ENCODE results near the gene E2F1.

E2F1 gene

DNA sequence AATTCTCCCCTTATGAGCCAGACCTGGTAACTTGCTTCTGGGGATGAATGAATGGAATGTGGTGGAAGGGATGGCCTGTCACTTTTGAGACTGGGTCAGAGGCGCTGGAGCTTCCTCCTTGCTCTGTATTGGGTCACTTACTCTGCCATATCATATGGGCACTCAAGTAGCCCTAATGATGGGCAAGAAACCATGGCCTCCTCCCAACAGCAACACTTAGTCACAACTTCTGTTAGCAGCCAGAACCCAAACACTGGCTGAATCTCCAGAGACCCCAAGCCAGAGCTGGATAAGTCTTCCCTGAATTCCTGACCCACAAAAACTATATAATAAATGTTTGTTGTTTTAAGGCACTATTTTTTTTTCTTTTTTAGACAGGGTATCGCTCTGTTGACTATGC lies 5.5 kb downstream of the E2F1 start:
- TF ChIP-seq, protein P1, sequence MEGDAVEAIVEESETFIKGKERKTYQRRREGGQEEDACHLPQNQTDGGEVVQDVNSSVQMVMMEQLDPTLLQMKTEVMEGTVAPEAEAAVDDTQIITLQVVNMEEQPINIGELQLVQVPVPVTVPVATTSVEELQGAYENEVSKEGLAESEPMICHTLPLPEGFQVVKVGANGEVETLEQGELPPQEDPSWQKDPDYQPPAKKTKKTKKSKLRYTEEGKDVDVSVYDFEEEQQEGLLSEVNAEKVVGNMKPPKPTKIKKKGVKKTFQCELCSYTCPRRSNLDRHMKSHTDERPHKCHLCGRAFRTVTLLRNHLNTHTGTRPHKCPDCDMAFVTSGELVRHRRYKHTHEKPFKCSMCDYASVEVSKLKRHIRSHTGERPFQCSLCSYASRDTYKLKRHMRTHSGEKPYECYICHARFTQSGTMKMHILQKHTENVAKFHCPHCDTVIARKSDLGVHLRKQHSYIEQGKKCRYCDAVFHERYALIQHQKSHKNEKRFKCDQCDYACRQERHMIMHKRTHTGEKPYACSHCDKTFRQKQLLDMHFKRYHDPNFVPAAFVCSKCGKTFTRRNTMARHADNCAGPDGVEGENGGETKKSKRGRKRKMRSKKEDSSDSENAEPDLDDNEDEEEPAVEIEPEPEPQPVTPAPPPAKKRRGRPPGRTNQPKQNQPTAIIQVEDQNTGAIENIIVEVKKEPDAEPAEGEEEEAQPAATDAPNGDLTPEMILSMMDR (IDR thresholded peaks at IDR 0.05; ENCODE audit: control insufficient read depth, insufficient read depth, low read depth, low read length, missing control alignments): no peak
- no peak overlapping the region for H3K4me3 ChIP-seq (ENCODE audit: control insufficient read depth, low read depth, low read length)
- no peak for DNase-seq (ENCODE audit: low read depth)

- DNase-seq (ENCODE audit: low read depth): no peak
- TF ChIP-seq, protein P1 (IDR thresholded peaks at IDR 0.05; ENCODE audit: control insufficient read depth, insufficient read depth, low read depth, low read length, missing control alignments): no peak
- no peak overlapping the region for H3K4me3 ChIP-seq (ENCODE audit: control insufficient read depth, low read depth, low read length)
Observed at GRCh38 chr20:33679758-33680485, 6.3 kb downstream of the E2F1 start.

DNA sequence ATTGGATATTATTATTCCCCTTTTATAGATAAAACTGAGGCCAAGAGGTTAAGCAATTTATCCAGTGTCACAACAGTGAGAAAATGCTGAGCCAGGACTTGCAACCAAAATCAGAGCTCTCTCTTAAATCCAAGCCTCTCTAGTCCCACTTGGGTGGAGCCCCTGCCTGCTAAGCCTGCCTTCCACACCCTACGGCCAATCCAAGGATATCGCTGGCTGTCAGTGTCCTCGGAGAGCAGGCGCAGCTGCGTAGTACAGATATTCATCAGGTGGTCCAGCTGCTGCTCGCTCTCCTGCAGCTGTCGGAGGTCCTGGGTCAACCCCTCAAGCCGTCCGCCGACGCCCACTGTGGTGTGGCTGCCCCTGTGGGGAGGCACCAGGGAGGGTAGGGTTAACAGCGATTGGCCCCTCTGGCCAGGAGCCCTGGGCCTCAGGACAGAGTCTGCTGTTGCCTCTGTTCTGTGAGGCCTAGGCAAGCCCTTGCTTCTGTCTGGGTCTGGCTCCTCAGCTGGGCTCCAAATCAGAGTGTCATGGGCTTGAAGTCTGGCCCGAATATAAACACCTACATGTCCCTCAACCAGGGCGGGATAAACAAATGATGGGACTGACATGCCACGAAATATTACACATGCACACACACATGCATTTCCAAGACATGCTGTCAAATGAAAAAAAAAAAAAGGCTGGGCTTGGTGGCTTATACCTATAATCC lies 8.0 kb downstream of the E2F1 start:
- no peak for DNase-seq (ENCODE audit: low read depth)
- no peak overlapping the region for H3K4me3 ChIP-seq (ENCODE audit: control insufficient read depth, low read depth, low read length)
- TF ChIP-seq, protein P1 (IDR thresholded peaks at IDR 0.05; ENCODE audit: control insufficient read depth, insufficient read depth, low read depth, low read length, missing control alignments): no peak

DNA sequence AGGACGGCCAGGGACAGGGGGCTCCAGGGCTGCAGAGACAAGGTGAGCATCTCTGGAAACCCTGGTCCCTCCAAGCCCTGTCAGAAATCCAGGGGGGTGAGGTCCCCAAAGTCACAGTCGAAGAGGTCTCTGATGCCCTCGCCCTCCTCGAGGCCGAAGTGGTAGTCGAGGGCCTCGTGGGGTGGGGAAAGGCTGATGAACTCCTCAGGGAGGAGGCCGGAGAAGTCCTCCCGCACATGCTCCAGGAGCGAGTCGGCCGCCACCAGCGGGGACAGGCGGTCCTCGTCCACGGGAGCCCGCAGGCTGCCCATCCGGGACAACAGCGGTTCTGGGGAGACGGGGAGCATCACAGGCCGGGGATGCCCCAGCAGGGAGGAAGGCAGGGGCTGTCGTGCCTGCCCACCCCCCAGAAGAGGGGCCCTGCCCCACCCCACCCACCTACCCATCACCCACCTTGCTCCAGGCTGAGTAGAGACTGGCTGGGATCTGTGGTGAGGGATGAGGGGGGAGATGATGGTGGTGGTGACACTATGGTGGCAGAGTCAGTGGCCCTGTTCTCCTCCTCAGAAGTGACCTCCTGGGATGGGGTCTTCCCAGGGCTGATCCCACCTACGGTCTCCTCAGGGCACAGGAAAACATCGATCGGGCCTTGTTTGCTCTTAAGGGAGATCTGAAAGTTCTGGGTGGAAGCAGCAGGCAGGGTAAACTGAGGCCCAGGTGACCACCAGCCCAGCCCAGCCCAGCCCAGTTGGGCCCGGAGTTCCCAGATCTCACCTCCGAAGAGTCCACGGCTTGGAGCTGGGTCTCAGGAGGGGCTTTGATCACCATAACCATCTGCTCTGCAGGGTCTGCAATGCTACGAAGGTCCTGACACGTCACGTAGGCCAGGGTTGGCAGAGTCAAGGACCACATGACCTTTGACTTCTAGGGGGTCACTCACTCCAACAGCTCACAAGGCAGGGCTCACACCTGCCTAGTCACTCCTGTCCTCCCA lies 9.2 kb downstream of the E2F1 start:
- TF ChIP-seq, protein P1 (IDR thresholded peaks at IDR 0.05; ENCODE audit: control insufficient read depth, insufficient read depth, low read depth, low read length, missing control alignments): no peak
- no peak for DNase-seq (ENCODE audit: low read depth)
- H3K4me3 ChIP-seq (ENCODE audit: control insufficient read depth, low read depth, low read length): no peak overlapping the region

DNA sequence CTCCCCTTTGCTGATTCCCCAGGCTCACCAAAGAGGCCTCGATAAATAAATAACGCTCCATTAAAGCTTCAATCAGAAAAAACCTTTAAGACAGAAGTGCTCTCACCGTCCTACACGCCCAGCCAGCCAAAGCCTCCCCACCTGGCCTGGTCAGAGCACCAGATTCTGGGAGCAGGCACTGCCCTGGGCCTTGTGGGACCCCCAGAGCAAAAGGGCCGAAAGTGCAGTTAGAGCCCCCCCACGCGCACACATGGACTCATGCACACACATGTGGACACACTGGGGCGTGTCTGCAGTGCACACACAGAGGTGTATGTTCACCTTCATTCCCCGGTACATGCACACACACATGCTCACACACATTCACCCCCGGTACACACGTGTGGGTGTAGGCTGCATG lies 10.1 kb downstream of the E2F1 start:
- TF ChIP-seq, protein P1 (IDR thresholded peaks at IDR 0.05; ENCODE audit: control insufficient read depth, insufficient read depth, low read depth, low read length, missing control alignments): no peak
- no peak for DNase-seq (ENCODE audit: low read depth)
- H3K4me3 ChIP-seq (ENCODE audit: control insufficient read depth, low read depth, low read length): no peak overlapping the region
